HepG2 (cell line): ENCODE results near the gene KLF7. TPM values are rescaled to one million over a fixed set of nuclear protein-coding genes. Genes with fewer than 3 reads are reported as not detected.

Source experiments
- ATAC-seq: fragments of 200-7000 bp; cut with Tn5 transposase; 3 replicates; pipeline ENCODE4 v1.9.1; 2020; ENCODE audit warnings: mild to moderate bottlenecking, moderate library complexity
- BruUV-seq: library from RNA; stranded (reverse); fragments of 400-500 nt; replicated peaks from 2 replicates; lab custom pipeline; 2021; lab: Mats Ljungman, UMichigan
- CTCF ChIA-PET: fragments of 300-600 bp; formaldehyde crosslinking; extraction: SDS; loops from one replicate; lab custom pipeline; 2021; ENCODE audit warnings: low total read pairs, inconsistent platforms, low intra/inter-chr PET ratio; lab: Yijun Ruan, JAX
- POLR2A ChIA-PET: fragments of 350-600 bp; sonication (Branson Sonifier 250); formaldehyde crosslinking; loops from one replicate; lab custom pipeline; 2020; ENCODE audit warnings: antibody characterized with exemption, inconsistent platforms; lab: Yijun Ruan, JAX
- DNase-seq: peaks from one replicate; pipeline ENCODE4 v3.0.0-alpha.2; 2015; ENCODE audit warnings: low spot score
- FAIRE-seq: peaks from 3 replicates; lab custom pipeline; 2011; peaks lifted over from hg19 to GRCh38; lab: Jason Lieb, UNC
- H2AFZ ChIP-seq: one replicate; pipeline ENCODE4 v1.6.1; 2011; ENCODE audit warnings: low read length, inconsistent platforms
- H3K27ac ChIP-seq: fragments of 300-600 bp; 3 replicates; pipeline ENCODE4 v1.8.0; 2011; ENCODE audit warnings: mixed run types, mild to moderate bottlenecking, mixed read lengths, low read length, inconsistent platforms; ENCODE audit not compliant: insufficient read depth; ENCODE audit errors: extremely low read length
- H3K27me3 ChIP-seq, 2 experiments: fragments of 200-600 bp in 1 of 2; 2 replicates in 1 of 2; 3 replicates in 1 of 2; pipeline versions ENCODE4 v1.6.0 to v1.8.0; 2011; ENCODE audit warnings: low read length in 2 of 2, mild to moderate bottlenecking in 2 of 2, moderate library complexity in 2 of 2, inconsistent platforms in 1 of 2; ENCODE audit not compliant: insufficient read depth in 2 of 2, control insufficient read depth in 1 of 2
- H3K36me3 ChIP-seq, 2 experiments: fragments of 200-600 bp in 1 of 2; replicated peaks in 1 of 2; 2 replicates in 1 of 2; 3 replicates in 1 of 2; pipeline versions ENCODE4 v1.5.1 to v1.8.0; 2011; ENCODE audit warnings: low read length in 2 of 2, inconsistent platforms in 1 of 2; ENCODE audit not compliant: insufficient read depth in 2 of 2, control insufficient read depth in 1 of 2
- H3K4me1 ChIP-seq: 2 replicates; pipeline ENCODE4 v1.5.1; 2012; ENCODE audit warnings: low read length, inconsistent platforms; ENCODE audit not compliant: insufficient read depth
- H3K4me2 ChIP-seq: 2 replicates; pipeline ENCODE4 v1.6.0; 2011; ENCODE audit warnings: low read depth, low read length, inconsistent platforms
- H3K4me3 ChIP-seq, 3 experiments: fragments of 200-600 bp in 1 of 3; sonication (generic), shearing (Covaris generic) in 1 of 3; replicated peaks in 1 of 3; 2 replicates each; pipeline ENCODE4 v1.5.1; 2011 to 2016; ENCODE audit warnings: low read length in 3 of 3, inconsistent platforms in 2 of 3, low read depth in 2 of 3, mild to moderate bottlenecking in 2 of 3, control low read depth in 1 of 3, mixed read lengths in 1 of 3; ENCODE audit not compliant: insufficient read depth in 1 of 3
- H3K79me2 ChIP-seq: one replicate; pipeline ENCODE4 v1.6.1; 2011; ENCODE audit warnings: low read length, inconsistent platforms; ENCODE audit not compliant: insufficient read depth
- H3K9ac ChIP-seq: 2 replicates; pipeline ENCODE4 v1.6.0; 2011; ENCODE audit warnings: mild to moderate bottlenecking, low read depth, low read length, inconsistent platforms; ENCODE audit not compliant: insufficient read depth
- H3K9me3 ChIP-seq: 2 replicates; pipeline ENCODE4 v1.5.1; 2012; ENCODE audit warnings: mild to moderate bottlenecking, low read length
- H4K20me1 ChIP-seq: 2 replicates; pipeline ENCODE4 v1.6.0; 2011; ENCODE audit warnings: inconsistent platforms, mild to moderate bottlenecking, low read length, moderate library complexity; ENCODE audit not compliant: insufficient read depth
- CHCHD3 ChIP-seq: sonication (generic); formaldehyde crosslinking; IDR thresholded peaks from 2 replicates; pipeline ENCODE4 v1.8.0; 2022; ENCODE audit warnings: mild to moderate bottlenecking, missing genetic modification reagents, moderate library complexity
- ELF3 ChIP-seq: IDR thresholded peaks from 2 replicates; pipeline ENCODE4 v1.6.1; 2016; ENCODE audit warnings: missing genetic modification reagents, missing compliant biosample characterization
- FIP1L1 ChIP-seq: fragments of 200-400 bp; formaldehyde crosslinking; IDR thresholded peaks from 2 replicates; pipeline ENCODE4 v1.6.1; 2018; ENCODE audit warnings: low read depth, mild to moderate bottlenecking, low read length, moderate library complexity, borderline replicate concordance; ENCODE audit not compliant: insufficient read depth
- HDAC2 ChIP-seq: sonication (generic); formaldehyde crosslinking; IDR thresholded peaks from 2 replicates; pipeline ENCODE4 v1.4.0; 2020; ENCODE audit warnings: missing genetic modification reagents
- JUNB ChIP-seq: sonication (generic); formaldehyde crosslinking; IDR thresholded peaks from 2 replicates; pipeline ENCODE4 v1.8.0; 2022; ENCODE audit warnings: missing genetic modification reagents, mild to moderate bottlenecking, borderline replicate concordance
- MYC ChIP-seq: sonication (generic); formaldehyde crosslinking; IDR thresholded peaks from 2 replicates; pipeline ENCODE4 v1.9.0; 2021; ENCODE audit warnings: missing genetic modification reagents, borderline replicate concordance
- NCOR1 ChIP-seq: fragments of 200-600 bp; sonication (generic); IDR thresholded peaks from 2 replicates; pipeline ENCODE4 v1.7.0; 2017; ENCODE audit warnings: antibody characterized with exemption, low read length, borderline replicate concordance
- NFRKB ChIP-seq: fragments of 450-650 bp; IDR thresholded peaks from 2 replicates; pipeline ENCODE4 v1.6.1; 2017
- NR2F6 ChIP-seq, 2 experiments: IDR thresholded peaks; 2 replicates each; pipeline ENCODE4 v1.6.1; 2016; ENCODE audit warnings: antibody characterized with exemption in 1 of 2, mild to moderate bottlenecking in 1 of 2
- PCBP1 ChIP-seq: fragments of 200-400 bp; formaldehyde crosslinking; IDR thresholded peaks from 2 replicates; pipeline ENCODE4 v1.6.1; 2017; ENCODE audit warnings: mild to moderate bottlenecking, low read depth, low read length, borderline replicate concordance
- SPEN ChIP-seq: sonication (generic); formaldehyde crosslinking; IDR thresholded peaks from 2 replicates; pipeline ENCODE4 v1.5.1; 2020; ENCODE audit warnings: low read depth, mild to moderate bottlenecking, missing genetic modification reagents
- YEATS4 ChIP-seq: sonication (generic); formaldehyde crosslinking; IDR thresholded peaks from 2 replicates; pipeline ENCODE4 v1.4.0; 2020; ENCODE audit warnings: missing genetic modification reagents, borderline replicate concordance
- ZKSCAN1 ChIP-seq: fragments of 150-350 bp; IDR thresholded peaks from 2 replicates; pipeline ENCODE4 v1.6.1; 2014; ENCODE audit warnings: low read length
- ZNF256 ChIP-seq: sonication (generic); formaldehyde crosslinking; conservative IDR thresholded peaks from 2 replicates; pipeline ENCODE4 v1.4.0; 2020; ENCODE audit warnings: missing genetic modification reagents
- ZNF350 ChIP-seq: sonication (generic); formaldehyde crosslinking; IDR thresholded peaks from 2 replicates; pipeline ENCODE4 v1.4.0; 2020; ENCODE audit warnings: mild to moderate bottlenecking, low read depth, missing genetic modification reagents, borderline replicate concordance
- ZNF510 ChIP-seq: sonication (generic); formaldehyde crosslinking; IDR thresholded peaks from 2 replicates; pipeline ENCODE4 v1.4.0; 2020; ENCODE audit warnings: low read depth, mild to moderate bottlenecking, missing genetic modification reagents
- ZNF577 ChIP-seq: sonication (generic); formaldehyde crosslinking; IDR thresholded peaks from 2 replicates; pipeline ENCODE4 v1.4.0; 2020; ENCODE audit warnings: mild to moderate bottlenecking, low read depth, missing genetic modification reagents, borderline replicate concordance
- WGBS: methylation state at CpG from one replicate; pipeline ENCODE4 v1.1.6; 2017; ENCODE audit warnings: low lambda C conversion rate; 5-methylcytosine and 5-hydroxymethylcytosine counted together
- in situ Hi-C: cut with HindIII; loops from 2 replicates; pipeline ENCODE4 v1.10.0; 2017; ENCODE audit warnings: low pct_unique_long_range_greater_than_20kb; ENCODE audit not compliant: extremely low pct_ligation_motif_present
- intact Hi-C: fragments of 100-400 bp; cut with micrococcal nuclease; formaldehyde crosslinking; loops from one replicate; pipeline ENCODE4 v1.10.0; 2022; ENCODE audit not compliant: unreplicated experiment
- polyA plus RNA-seq, 8 experiments: library from polyadenylated mRNA; depleted of rRNA in 3 of 8; stranded (reverse) in 7 of 8; unstranded in 1 of 8; fragments of >200 nt; fragmentation: Illumina TruSeq in 4 of 8; extraction: Trizol in 4 of 8; gene quantifications; 2 replicates each; pipeline versions ENCODE4 v1.2.1 to v1.2.3, GENCODE V29; 2011 to 2016; ENCODE audit warnings: low read depth in 4 of 8, missing spikeins in 1 of 8, mixed read lengths in 1 of 8; ENCODE audit not compliant: insufficient read depth in 1 of 8
- total RNA-seq, 5 experiments: library from RNA; depleted of rRNA; stranded (reverse); fragments of >200 nt; fragmentation: Illumina TruSeq; extraction: Trizol; gene quantifications; 2 replicates each; pipeline ENCODE4 v1.2.3, GENCODE V29; 2016; ENCODE audit warnings: low read depth in 1 of 5
- TF ChIP-seq, protein P1 (sequence below): sonication (generic); formaldehyde crosslinking; IDR thresholded peaks from 2 replicates; pipeline ENCODE4 v1.8.1; 2023; ENCODE audit warnings: missing genetic modification reagents, inconsistent platforms, borderline replicate concordance
- TF ChIP-seq, protein P2 (sequence below): sonication (generic); formaldehyde crosslinking; IDR thresholded peaks from 2 replicates; pipeline ENCODE4 v1.9.0; 2021; ENCODE audit warnings: missing genetic modification reagents, mild to moderate bottlenecking, borderline replicate concordance

Gene KLF7
- total and polyA plus RNA-seq, 2 of the 13 experiments (the other 11 are each of a cell fraction or from before 2014, with no cell fraction given) = 2.6 to 5.4 TPM

DNA sequence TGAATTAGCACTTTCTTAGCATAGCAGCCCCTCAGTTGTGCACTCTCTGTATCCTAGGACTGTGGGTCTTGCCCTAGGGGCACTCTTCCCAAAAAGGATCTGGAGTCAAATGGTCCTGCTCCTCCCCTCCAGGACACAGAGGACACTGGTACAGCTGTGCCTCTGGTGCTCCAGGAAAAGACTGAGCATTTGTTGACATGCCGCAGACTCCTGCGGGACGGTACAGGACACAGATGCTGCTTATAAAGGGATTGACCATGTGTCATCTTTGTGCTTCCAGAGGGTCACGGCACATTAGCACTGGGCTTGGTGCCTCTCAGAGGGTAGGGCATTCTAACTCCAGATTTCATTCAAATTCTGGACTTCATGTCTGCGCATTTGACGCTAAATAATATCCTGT is 110.5 kb downstream of the KLF7 start:
- H3K4me2 ChIP-seq = no peak overlapping the region
- H3K27me3 ChIP-seq = peaks cover 0 to 14% of the 10 kb centered on the region in 2 experiments; a peak in 3 of 5 replicates
- in situ Hi-C loops = no loop called here
- no peaks in the 10 kb centered on the region for H3K9me3 ChIP-seq
- H2AFZ ChIP-seq = no peak overlapping the region
- ChIA-PET CTCF (no interaction called here), POLR2A (no interaction called here)
- no peak for TF ChIP-seq NFRKB
- TF ChIP-seq CHCHD3 (CRISPR knock-in tag) = no peak
- no peak for TF ChIP-seq ZNF510 (CRISPR knock-in tag)
- TF ChIP-seq, protein P1, sequence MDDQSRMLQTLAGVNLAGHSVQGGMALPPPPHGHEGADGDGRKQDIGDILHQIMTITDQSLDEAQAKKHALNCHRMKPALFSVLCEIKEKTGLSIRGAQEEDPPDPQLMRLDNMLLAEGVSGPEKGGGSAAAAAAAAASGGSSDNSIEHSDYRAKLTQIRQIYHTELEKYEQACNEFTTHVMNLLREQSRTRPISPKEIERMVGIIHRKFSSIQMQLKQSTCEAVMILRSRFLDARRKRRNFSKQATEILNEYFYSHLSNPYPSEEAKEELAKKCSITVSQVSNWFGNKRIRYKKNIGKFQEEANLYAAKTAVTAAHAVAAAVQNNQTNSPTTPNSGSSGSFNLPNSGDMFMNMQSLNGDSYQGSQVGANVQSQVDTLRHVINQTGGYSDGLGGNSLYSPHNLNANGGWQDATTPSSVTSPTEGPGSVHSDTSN (CRISPR knock-in tag) = no peak
- TF ChIP-seq ZNF577 (CRISPR knock-in tag) = no peak
- no peak for TF ChIP-seq YEATS4
- TF ChIP-seq ZKSCAN1 = no peak
- no peak for TF ChIP-seq PCBP1
- TF ChIP-seq ELF3 (CRISPR knock-in tag) = no peak
- TF ChIP-seq ZNF256 (CRISPR knock-in tag) = no peak
- no peak for TF ChIP-seq NCOR1
- TF ChIP-seq, protein P2, sequence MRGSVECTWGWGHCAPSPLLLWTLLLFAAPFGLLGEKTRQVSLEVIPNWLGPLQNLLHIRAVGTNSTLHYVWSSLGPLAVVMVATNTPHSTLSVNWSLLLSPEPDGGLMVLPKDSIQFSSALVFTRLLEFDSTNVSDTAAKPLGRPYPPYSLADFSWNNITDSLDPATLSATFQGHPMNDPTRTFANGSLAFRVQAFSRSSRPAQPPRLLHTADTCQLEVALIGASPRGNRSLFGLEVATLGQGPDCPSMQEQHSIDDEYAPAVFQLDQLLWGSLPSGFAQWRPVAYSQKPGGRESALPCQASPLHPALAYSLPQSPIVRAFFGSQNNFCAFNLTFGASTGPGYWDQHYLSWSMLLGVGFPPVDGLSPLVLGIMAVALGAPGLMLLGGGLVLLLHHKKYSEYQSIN (CRISPR knock-in tag) = no peak
- no peak for TF ChIP-seq HDAC2 (CRISPR knock-in tag)
- no peak for TF ChIP-seq ZNF350 (CRISPR knock-in tag)
- no peak for TF ChIP-seq SPEN (CRISPR knock-in tag)
- no peak for TF ChIP-seq NR2F6 (IDR thresholded peaks at IDR 0.05)
- no peak for TF ChIP-seq NR2F6 (CRISPR knock-in tag; IDR thresholded peaks at IDR 0.05)
- no peak for TF ChIP-seq MYC (CRISPR knock-in tag)
- no peak for TF ChIP-seq FIP1L1
- TF ChIP-seq JUNB = no peak
- BruUV-seq = no TSS peak
- intact Hi-C loops = no loop called here
- no peak overlapping the region for H3K4me3 ChIP-seq
- WGBS = 67% methylated on average over 3 of the region's 6 CpGs
- H3K27ac ChIP-seq = no peak overlapping the region
- DNase-seq (no peak), ATAC-seq (no peak), FAIRE-seq (no peak)
- H3K79me2 ChIP-seq = no peaks in the 10 kb centered on the region
- H3K36me3 ChIP-seq = no peaks in the 10 kb centered on the region
- no peaks in the 10 kb centered on the region for H4K20me1 ChIP-seq
- no peak overlapping the region for H3K9ac ChIP-seq
- H3K4me1 ChIP-seq = no peaks in the 10 kb centered on the region
